HG02884 (cell line): Measurements from ENCODE around the gene TIMP2.
"Not testable (repeated sequence)": the region's sequence is repeated elsewhere in the genome, so short reads cannot be mapped to it uniquely, and the experiment has no call there.

Source experiments
- ATAC-seq: cut with Tn5 transposase; IDR thresholded peaks from one replicate; pipeline ENCODE4 v1.9.1; 2021; ENCODE audit warnings: mild to moderate bottlenecking, moderate library complexity; ENCODE audit not compliant: unreplicated experiment

Gene TIMP2

GRCh38 chr17:78933959-78934568, 8.9 kb upstream of the TIMP2 start:
- ATAC-seq, result no peak

DNA sequence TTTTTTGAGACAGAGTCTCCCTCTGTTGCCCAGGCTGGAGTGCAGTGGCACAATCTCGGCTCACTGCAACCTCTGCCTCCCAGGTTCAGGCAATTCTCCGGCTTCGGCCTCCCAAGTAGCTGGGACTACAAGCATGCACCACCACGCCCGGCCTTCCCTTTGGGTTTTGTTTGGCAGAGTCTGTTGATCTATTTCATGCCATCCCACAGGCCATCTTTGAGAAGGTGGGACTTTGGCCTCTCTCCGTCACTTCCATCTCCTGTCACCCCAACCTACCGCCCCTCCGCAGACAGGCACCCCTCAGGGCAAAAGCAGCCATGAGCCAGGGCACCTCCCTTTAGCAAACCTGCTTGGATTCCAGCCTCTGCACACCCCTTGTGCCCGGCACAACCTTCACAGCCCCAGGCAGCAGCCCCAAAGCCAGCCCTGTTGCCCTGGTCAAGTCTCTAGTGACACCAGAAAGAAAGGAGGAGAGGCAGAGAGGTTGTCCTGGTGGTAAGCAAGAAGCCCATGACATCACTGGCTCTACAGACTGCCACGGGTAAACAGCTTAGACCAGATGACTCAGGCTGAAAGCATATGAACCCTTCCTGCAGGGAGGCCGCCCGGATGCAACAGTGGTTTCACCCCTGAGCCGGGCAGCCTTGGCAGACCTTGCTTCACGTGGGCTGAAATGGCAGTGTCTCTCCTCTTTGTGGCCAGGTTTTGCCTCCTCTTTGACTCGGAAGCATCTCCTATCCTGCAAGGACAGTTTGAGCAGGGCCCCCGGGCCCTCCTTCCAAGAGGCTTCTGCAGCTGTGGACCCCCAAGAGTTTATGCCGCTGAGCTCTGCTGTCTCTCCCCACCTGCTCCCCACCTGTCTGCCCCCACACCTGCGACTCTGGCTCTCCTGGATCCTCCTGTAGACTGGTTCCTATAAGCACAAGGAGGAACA, 8.1 kb upstream of the TIMP2 start:
- no peak for ATAC-seq

DNA sequence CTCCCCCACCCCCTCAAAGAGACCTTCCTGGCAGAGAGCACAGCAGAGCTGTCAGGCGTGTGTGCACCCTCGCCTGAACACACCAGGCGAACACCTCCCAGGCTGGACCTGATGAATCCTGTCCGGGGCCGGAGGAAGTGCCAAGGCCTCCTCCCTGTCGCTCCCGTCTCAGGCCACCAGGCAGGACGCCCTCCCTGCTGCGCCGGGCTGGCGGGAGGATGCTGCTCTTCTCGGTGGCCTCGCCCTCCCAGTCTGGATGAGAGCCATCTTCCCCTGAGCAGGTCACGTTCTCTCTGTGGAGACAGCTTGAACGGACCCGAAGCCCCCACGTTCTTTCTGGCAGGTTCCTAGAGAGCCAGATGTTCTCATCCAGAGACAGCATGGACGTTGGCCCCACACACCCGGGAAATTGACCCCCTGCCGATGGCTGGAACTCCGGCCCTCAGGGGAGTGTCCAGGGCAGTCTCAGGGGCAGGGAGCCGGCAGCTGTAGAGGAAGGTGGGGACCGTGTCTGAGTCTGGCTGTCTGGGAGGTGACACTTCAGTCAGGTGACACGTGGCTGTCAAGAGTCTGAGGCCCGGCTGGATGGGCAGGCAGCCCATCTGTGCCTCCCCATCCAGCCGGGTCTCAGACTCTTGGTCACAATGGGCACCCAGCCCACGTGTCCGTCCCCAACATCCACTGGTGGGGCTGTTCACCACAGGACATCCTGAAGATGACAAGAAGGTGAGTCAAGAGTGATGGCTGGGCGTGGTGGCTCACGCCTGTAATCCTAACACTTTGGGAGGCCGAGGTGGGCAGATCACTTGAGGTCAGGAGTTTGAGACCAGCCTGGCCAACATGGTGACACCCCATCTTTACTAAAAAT, 5.0 kb upstream of the TIMP2 start:
- ATAC-seq, result no peak

GRCh38 chr17:78925662-78926555, 722 bp upstream of the TIMP2 start:
- no peak for ATAC-seq

DNA sequence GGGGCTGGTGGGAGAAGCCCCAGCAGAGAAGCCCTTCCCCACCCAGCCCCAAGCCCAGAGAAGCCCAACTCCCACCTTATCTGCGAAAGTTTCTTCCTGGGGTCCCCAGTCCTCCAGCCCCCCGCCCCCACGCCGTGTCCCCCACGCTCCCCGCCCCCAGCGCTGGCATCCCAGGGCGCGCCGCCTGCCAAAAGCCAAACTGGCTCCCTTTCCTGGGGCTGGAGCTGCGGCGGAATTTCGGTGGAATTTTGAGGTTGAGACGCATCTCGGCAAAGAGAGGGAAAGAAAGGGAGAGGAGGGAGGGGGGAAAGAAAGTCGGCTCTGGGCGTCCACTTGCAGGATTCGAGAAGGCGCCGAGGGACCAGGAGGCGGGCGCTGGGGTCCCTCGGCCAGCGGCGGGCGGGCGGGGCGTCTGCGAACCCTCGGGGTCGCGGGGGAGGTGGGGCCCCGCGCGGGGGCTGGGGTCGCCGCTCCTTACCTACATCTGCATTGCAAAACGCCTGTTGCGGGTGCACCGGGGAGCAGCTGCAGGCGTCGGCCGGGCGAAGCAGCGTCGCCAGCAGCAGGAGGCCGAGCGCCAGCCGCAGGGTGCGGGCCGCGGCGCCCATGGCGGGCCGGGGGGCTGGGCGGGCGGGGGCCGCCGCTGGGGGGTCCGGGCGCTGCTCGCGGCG, 571 bp downstream of the TIMP2 start:
- ATAC-seq, result no peak

- no peak for ATAC-seq
Measured at GRCh38 chr17:78923660-78924453, 1.3 kb downstream of the TIMP2 start.

- ATAC-seq, result no peak
Measured at GRCh38 chr17:78922816-78923498, 2.2 kb downstream of the TIMP2 start.

DNA sequence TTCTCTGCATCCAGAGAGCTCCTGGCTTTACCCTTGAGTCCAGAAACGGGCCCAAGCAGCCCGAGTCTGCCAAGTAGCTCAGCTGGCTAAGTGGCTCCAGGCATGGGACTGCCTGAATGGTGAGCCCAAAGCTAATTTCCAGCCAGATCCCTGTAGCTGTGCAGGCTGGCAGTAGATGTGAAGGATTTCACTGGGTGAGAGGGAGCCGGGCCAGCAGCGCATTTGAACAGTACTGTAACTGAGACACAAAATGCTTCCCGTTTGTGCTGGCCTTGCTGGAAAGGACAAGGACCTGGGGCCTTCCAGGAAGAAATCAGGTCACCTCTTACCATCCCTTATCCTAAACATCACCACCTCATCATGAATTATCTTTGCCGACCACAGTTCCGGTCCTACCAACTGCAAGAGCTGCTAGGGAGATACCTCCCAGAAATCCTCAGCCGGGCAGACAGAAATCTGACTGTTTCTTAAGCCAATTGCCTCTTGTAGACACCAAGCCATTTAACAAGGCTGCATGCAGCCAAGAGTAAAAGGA, 3.7 kb downstream of the TIMP2 start:
- ATAC-seq, result no peak

GRCh38 chr17:78920528-78920927, 4.7 kb downstream of the TIMP2 start:
- ATAC-seq, result no peak

- no peak for ATAC-seq
Measured at GRCh38 chr17:78919861-78920450, 5.2 kb downstream of the TIMP2 start.

GRCh38 chr17:78918979-78919378, 6.2 kb downstream of the TIMP2 start:
- no peak for ATAC-seq

- no peak for ATAC-seq
Measured at GRCh38 chr17:78917451-78918275, 7.5 kb downstream of the TIMP2 start.

DNA sequence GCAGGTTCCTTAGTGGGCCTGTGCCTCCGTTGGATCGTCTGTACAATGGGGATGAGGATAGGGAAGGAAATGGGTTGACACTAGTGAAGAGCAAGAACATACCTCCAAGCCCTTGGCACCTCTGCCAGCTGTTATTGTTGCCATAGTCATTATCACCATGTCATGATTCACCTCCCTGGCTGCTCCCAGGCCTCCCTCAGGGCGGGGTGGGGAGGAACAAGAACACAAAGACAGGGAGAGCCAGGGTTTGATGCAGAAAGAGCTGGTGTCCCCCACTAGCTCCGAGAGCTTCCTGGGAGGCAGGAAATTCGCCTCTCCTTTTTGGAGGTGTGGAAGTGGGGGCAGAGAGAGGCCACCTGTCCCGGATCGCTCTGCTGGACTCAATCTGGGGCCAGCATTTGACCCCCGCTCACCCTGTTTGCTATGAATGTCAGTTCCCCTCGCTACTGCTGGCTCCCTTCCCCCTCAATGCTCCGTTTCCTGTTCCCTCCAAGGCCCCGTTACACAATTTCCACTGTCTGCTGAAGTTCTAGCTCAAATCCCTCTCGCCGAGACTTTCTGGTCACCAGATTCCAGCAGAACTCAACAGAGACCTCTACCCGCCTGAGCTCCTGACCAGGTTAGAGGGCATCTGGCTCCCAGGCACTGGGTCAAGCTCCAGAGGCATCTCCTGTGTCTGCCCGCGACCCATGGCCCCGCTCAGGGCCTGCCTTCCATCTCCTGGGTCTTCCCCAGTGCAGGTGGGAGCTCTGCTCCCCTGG, 9.1 kb downstream of the TIMP2 start:
- no peak for ATAC-seq

DNA sequence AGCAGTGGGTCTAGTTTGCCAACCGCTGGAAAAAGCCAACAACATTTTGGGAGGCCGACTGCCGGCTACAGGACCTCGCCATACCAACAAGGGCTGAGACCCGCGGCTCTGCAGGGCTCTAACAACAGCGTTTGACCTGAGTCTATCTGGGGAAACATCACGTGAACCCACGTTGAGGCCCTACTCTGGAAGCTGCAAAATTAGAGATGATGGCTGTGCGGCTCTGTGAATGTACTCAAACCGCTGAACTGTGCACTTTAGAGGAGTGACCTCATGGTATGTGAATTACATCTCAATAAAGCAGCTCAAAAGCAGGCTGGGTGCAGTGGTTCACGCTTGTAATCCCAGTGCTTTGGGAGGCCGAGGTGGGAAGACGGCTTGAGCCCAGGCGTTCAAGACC, 12.1 kb downstream of the TIMP2 start:
- ATAC-seq, result no peak

GRCh38 chr17:78912082-78912481, 13.1 kb downstream of the TIMP2 start:
- no peak for ATAC-seq

DNA sequence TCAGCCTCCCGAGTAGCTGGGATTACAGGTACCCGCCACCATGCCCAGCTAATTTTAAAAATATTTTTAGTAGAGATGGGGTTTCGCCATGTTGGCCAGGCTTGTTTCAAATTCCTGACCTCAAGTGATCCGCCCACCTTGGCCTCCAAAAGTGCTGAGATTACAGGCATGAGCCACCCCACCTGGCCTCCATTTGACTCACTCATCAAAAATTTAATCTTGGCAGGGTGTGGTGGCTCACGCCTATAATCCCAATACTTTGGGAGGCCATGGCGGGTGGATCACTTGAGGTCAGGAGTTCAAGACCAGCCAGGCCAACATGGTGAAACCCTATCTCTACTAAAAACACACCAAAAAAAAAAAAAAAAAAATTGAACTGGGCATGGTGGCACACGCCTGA, 13.6 kb downstream of the TIMP2 start:
- ATAC-seq, result not testable (repeated sequence)
